ENCODE results near the gene STK32B.

STK32B gene

DNA sequence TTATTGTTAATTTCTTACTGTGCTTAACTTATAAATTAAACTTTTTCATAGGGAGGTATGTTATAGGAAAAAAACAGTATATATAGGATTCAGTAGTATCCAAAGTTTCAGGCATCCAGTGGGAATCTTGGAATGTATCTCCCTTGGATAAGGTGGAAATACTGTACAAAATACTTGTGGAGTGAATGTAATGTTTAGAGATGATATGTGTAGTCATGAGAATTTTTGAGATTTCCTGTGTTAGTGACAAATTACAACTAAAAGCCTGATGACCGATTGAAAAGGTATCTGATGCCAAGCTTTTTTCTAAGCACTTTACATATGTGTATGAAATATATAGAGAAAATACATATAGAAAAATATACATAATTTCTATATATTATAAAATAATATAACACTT, 69.2 kb downstream of the STK32B start:
- TF ChIP-seq, protein P1, sequence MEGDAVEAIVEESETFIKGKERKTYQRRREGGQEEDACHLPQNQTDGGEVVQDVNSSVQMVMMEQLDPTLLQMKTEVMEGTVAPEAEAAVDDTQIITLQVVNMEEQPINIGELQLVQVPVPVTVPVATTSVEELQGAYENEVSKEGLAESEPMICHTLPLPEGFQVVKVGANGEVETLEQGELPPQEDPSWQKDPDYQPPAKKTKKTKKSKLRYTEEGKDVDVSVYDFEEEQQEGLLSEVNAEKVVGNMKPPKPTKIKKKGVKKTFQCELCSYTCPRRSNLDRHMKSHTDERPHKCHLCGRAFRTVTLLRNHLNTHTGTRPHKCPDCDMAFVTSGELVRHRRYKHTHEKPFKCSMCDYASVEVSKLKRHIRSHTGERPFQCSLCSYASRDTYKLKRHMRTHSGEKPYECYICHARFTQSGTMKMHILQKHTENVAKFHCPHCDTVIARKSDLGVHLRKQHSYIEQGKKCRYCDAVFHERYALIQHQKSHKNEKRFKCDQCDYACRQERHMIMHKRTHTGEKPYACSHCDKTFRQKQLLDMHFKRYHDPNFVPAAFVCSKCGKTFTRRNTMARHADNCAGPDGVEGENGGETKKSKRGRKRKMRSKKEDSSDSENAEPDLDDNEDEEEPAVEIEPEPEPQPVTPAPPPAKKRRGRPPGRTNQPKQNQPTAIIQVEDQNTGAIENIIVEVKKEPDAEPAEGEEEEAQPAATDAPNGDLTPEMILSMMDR (IDR thresholded peaks at IDR 0.05) = no peak
- no peaks in the 10 kb centered on the region for H3K4me1 ChIP-seq
- no peak overlapping the region for H2AFZ ChIP-seq
- H3K9me3 ChIP-seq (ENCODE audit: control insufficient read depth, low read length) = no peaks in the 10 kb centered on the region
- no peaks in the 10 kb centered on the region for H3K79me2 ChIP-seq
- no peak overlapping the region for H3K4me2 ChIP-seq (ENCODE audit: low read length)
- no peaks in the 10 kb centered on the region for H3K36me3 ChIP-seq (ENCODE audit: control insufficient read depth, insufficient read depth, low read length)
- no peaks in the 10 kb centered on the region for H3K27me3 ChIP-seq (ENCODE audit: control insufficient read depth, insufficient read depth, low read length)
- H3K27ac ChIP-seq = no peak overlapping the region
- H3K9ac ChIP-seq = no peak overlapping the region
- H3K4me3 ChIP-seq (ENCODE audit: low read depth, low read length) = no peak overlapping the region

GRCh38 chr4:5122114-5122513, 70.8 kb downstream of the STK32B start:
- Histone ChIP-seq H3K27ac (no peak overlapping the region), H3K27me3 (ENCODE audit: control insufficient read depth, insufficient read depth, low read length) (no peaks in the 10 kb centered on the region), H2AFZ (no peak overlapping the region), H3K4me3 (ENCODE audit: low read depth, low read length) (no peak overlapping the region), H3K79me2 (no peaks in the 10 kb centered on the region), H3K36me3 (ENCODE audit: control insufficient read depth, insufficient read depth, low read length) (no peaks in the 10 kb centered on the region), H3K9me3 (ENCODE audit: control insufficient read depth, low read length) (no peaks in the 10 kb centered on the region), H3K4me1 (no peaks in the 10 kb centered on the region), H3K4me2 (ENCODE audit: low read length) (no peak overlapping the region), H3K9ac (no peak overlapping the region)
- TF ChIP-seq, protein P1 (IDR thresholded peaks at IDR 0.05) = no peak

DNA sequence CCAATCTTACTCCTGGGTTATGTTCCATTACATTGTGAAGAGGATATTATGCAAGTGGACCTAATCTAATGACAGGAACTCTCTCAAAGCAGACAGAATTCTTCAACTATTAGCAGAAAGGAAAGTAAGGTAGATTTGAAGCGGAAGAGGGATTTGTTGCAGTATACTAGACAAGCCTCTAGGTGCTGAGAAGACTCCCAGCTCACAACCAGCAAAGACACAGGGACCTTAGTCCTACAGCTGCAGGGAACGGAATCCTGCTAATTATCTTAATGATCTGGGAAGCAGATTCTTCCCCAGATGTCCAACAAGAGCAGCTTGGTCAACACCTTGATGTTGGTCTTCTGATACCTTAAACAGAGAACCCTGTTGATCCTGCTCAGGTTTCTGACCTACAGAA, 73.6 kb downstream of the STK32B start:
- TF ChIP-seq, protein P1 (IDR thresholded peaks at IDR 0.05) = no peak
- Histone ChIP-seq H3K9me3 (ENCODE audit: control insufficient read depth, low read length) (no peaks in the 10 kb centered on the region), H3K79me2 (no peaks in the 10 kb centered on the region), H3K27me3 (ENCODE audit: control insufficient read depth, insufficient read depth, low read length) (no peaks in the 10 kb centered on the region), H3K4me2 (ENCODE audit: low read length) (no peak overlapping the region), H3K4me3 (ENCODE audit: low read depth, low read length) (no peak overlapping the region), H3K9ac (no peak overlapping the region), H3K36me3 (ENCODE audit: control insufficient read depth, insufficient read depth, low read length) (no peaks in the 10 kb centered on the region), H3K4me1 (no peaks in the 10 kb centered on the region), H3K27ac (no peak overlapping the region), H2AFZ (no peak overlapping the region)

DNA sequence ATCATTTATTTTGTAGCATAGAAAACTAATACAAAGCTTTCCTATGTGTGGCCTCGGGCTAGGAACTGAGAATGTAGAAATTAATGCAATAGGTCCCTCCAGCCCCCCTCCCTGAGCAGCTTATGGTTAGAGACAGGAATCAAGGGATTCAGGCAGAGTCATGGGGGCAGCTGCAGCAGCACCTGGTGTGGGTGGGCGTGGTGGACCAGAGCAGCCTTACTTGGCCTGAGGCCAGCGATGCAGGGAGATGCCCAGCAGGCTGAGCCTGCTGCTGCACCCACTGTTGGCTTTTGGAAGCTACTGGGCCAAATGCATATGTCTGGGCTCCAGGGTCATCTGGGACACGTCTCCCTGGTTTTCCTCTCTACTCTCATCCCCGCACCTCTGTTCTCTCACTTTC, 74.0 kb downstream of the STK32B start:
- no peaks in the 10 kb centered on the region for H3K4me1 ChIP-seq
- no peaks in the 10 kb centered on the region for H3K27me3 ChIP-seq (ENCODE audit: control insufficient read depth, insufficient read depth, low read length)
- no peaks in the 10 kb centered on the region for H3K36me3 ChIP-seq (ENCODE audit: control insufficient read depth, insufficient read depth, low read length)
- no peak overlapping the region for H3K27ac ChIP-seq
- no peak overlapping the region for H3K9ac ChIP-seq
- H3K9me3 ChIP-seq (ENCODE audit: control insufficient read depth, low read length) = no peaks in the 10 kb centered on the region
- H3K4me2 ChIP-seq (ENCODE audit: low read length) = no peak overlapping the region
- TF ChIP-seq, protein P1 (IDR thresholded peaks at IDR 0.05) = no peak
- no peaks in the 10 kb centered on the region for H3K79me2 ChIP-seq
- H2AFZ ChIP-seq = no peak overlapping the region
- H3K4me3 ChIP-seq (ENCODE audit: low read depth, low read length) = no peak overlapping the region

DNA sequence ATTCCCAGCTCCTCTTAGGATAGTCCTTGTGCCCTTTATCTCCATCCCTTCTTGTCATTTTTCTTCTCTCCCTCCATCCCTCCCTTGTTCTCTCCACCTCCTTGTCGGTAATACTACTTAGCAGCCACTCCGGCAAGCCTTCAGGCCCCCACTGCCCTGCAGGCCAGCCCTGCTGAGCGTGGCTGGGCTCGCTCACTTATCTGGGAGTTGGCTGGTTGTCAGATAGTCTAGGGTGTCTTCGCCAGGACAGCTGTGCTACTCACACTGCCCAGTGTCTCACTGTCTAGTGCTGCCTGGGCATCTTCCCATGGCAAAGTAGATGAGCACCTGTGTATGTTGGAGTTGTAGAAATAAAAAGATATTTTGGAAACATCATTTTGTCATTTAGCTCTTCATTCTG, 75.0 kb downstream of the STK32B start:
- H3K9ac ChIP-seq = no peak overlapping the region
- no peak overlapping the region for H3K4me3 ChIP-seq (ENCODE audit: low read depth, low read length)
- H3K36me3 ChIP-seq (ENCODE audit: control insufficient read depth, insufficient read depth, low read length) = no peaks in the 10 kb centered on the region
- no peaks in the 10 kb centered on the region for H3K9me3 ChIP-seq (ENCODE audit: control insufficient read depth, low read length)
- H3K4me2 ChIP-seq (ENCODE audit: low read length) = no peak overlapping the region
- no peak overlapping the region for H3K27ac ChIP-seq
- H2AFZ ChIP-seq = no peak overlapping the region
- TF ChIP-seq, protein P1 (IDR thresholded peaks at IDR 0.05) = no peak
- no peaks in the 10 kb centered on the region for H3K4me1 ChIP-seq
- H3K27me3 ChIP-seq (ENCODE audit: control insufficient read depth, insufficient read depth, low read length) = no peaks in the 10 kb centered on the region
- no peaks in the 10 kb centered on the region for H3K79me2 ChIP-seq
